K562 (cell line): Measurements from ENCODE around the gene ZDHHC18. TPM values are rescaled to one million over a fixed set of nuclear protein-coding genes. Genes with fewer than 3 reads are reported as not detected.

Source experiments
- BCOR ChIP-seq: fragments of 450-650 bp; IDR thresholded peaks from 2 replicates; pipeline ENCODE4 v1.6.1; 2016
- BRD4 ChIP-seq: fragments of 200-600 bp; sonication (generic); IDR thresholded peaks from 2 replicates; pipeline ENCODE4 v1.6.1; 2017; ENCODE audit warnings: inconsistent platforms
- DMBX1 ChIP-seq: fragments of 250-450 bp; sonication (Bioruptor Pico); IDR thresholded peaks from 2 replicates; pipeline ENCODE4 v1.8.0; 2022; ENCODE audit warnings: inconsistent platforms, mild to moderate bottlenecking, moderate library complexity, borderline replicate concordance
- FOXJ3 ChIP-seq: sonication (generic); formaldehyde crosslinking; IDR thresholded peaks from 2 replicates; pipeline ENCODE4 v1.4.0; 2020; ENCODE audit warnings: mild to moderate bottlenecking, missing genetic modification reagents
- FOXK1 ChIP-seq: sonication (generic); formaldehyde crosslinking; IDR thresholded peaks from 2 replicates; pipeline ENCODE4 v1.8.0; 2022; ENCODE audit warnings: missing genetic modification reagents, mild to moderate bottlenecking, borderline replicate concordance
- GTF2A2 ChIP-seq: IDR thresholded peaks from 2 replicates; pipeline ENCODE4 v1.6.1; 2016; ENCODE audit warnings: mild to moderate bottlenecking, missing genetic modification characterization, missing compliant biosample characterization
- HDAC1 ChIP-seq, 2 experiments: fragments of 450-650 bp; IDR thresholded peaks; 2 replicates each; pipeline ENCODE4 v1.6.1; 2016 to 2017; ENCODE audit warnings: inconsistent platforms in 1 of 2, mild to moderate bottlenecking in 1 of 2, moderate library complexity in 1 of 2
- HOXB6 ChIP-seq: fragments of 250-450 bp; sonication (Bioruptor Pico); IDR thresholded peaks from 2 replicates; pipeline ENCODE4 v1.5.1; 2022; ENCODE audit warnings: mild to moderate bottlenecking, borderline replicate concordance
- KAT7 ChIP-seq: sonication (generic); formaldehyde crosslinking; IDR thresholded peaks from 2 replicates; pipeline ENCODE4 v1.8.0; 2022; ENCODE audit warnings: missing genetic modification reagents, mild to moderate bottlenecking, borderline replicate concordance
- MAX ChIP-seq: sonication (generic); formaldehyde crosslinking; IDR thresholded peaks from 2 replicates; pipeline ENCODE4 v1.9.0; 2022; ENCODE audit warnings: mild to moderate bottlenecking, missing genetic modification reagents
- MYBL2 ChIP-seq, 2 experiments: fragments of 450-650 bp in 1 of 2; sonication (generic) in 1 of 2; formaldehyde crosslinking in 1 of 2; IDR thresholded peaks; 2 replicates each; pipeline versions ENCODE4 v1.6.1 to v1.8.1; 2017 to 2022; ENCODE audit warnings: borderline replicate concordance in 1 of 2, inconsistent platforms in 1 of 2, low read depth in 1 of 2, mild to moderate bottlenecking in 1 of 2, missing genetic modification reagents in 1 of 2, moderate library complexity in 1 of 2
- NFE2 ChIP-seq: IDR thresholded peaks from 2 replicates; pipeline ENCODE4 v1.6.1; 2014; ENCODE audit warnings: antibody characterized with exemption, low read depth
- NFRKB ChIP-seq: fragments of 450-650 bp; IDR thresholded peaks from 2 replicates; pipeline ENCODE4 v1.6.1; 2016; ENCODE audit warnings: low read depth
- PML ChIP-seq: IDR thresholded peaks from 2 replicates; pipeline ENCODE4 v1.6.1; 2012; ENCODE audit warnings: low read length, inconsistent platforms
- RERE ChIP-seq: sonication (generic); formaldehyde crosslinking; IDR thresholded peaks from 2 replicates; pipeline ENCODE4 v1.8.0; 2023; ENCODE audit warnings: missing genetic modification reagents, mild to moderate bottlenecking, borderline replicate concordance
- RFX1 ChIP-seq: fragments of 450-650 bp; IDR thresholded peaks from 2 replicates; pipeline ENCODE4 v1.6.1; 2016; ENCODE audit warnings: mild to moderate bottlenecking, moderate library complexity
- SRSF9 ChIP-seq: fragments of 200-400 bp; formaldehyde crosslinking; IDR thresholded peaks from 2 replicates; pipeline ENCODE4 v1.6.1; 2017; ENCODE audit warnings: low read depth, low read length, borderline replicate concordance
- TAF7 ChIP-seq: fragments of 450-650 bp; IDR thresholded peaks from 2 replicates; pipeline ENCODE4 v1.6.1; 2016; ENCODE audit warnings: missing genetic modification characterization, missing compliant biosample characterization
- ZBTB7A ChIP-seq: IDR thresholded peaks from 2 replicates; pipeline ENCODE4 v1.6.1; 2011; ENCODE audit warnings: low read depth, mild to moderate bottlenecking, low read length, moderate library complexity, borderline replicate concordance; ENCODE audit not compliant: control insufficient read depth
- ZNF146 ChIP-seq: IDR thresholded peaks from one replicate; pipeline ENCODE4 v1.6.1; 2018; ENCODE audit warnings: missing compliant biosample characterization; ENCODE audit not compliant: unreplicated experiment
- ZNF311 ChIP-seq: fragments of 250-450 bp; sonication (Bioruptor Pico); IDR thresholded peaks from 2 replicates; pipeline ENCODE4 v1.4.0; 2020; ENCODE audit warnings: mild to moderate bottlenecking, moderate library complexity
- polyA plus RNA-seq, 8 experiments: library from polyadenylated mRNA; depleted of rRNA in 4 of 8; stranded (reverse) in 5 of 8; unstranded in 3 of 8; fragments of >200 nt; fragmentation: Nextera tagmentation in 2 of 8; fragmentation: Illumina TruSeq in 1 of 8; extraction: Ambion mirVana in 2 of 8; extraction: Trizol in 1 of 8; gene quantifications; 2 replicates each; pipeline versions ENCODE4 v1.2.1 to v1.2.3, GENCODE V29; 2011 to 2014; ENCODE audit warnings: inconsistent platforms in 1 of 8, missing spikeins in 1 of 8
- total RNA-seq, 7 experiments: library from RNA; depleted of rRNA in 6 of 7; stranded (reverse); fragments of >200 nt in 6 of 7; fragmentation: Illumina TruSeq in 2 of 7; extraction: Trizol in 2 of 7; gene quantifications; 2 replicates each; pipeline versions ENCODE4 v1.2.1 to v1.2.3, GENCODE V29; 2011 to 2021; ENCODE audit warnings: low replicate concordance in 1 of 7

ZDHHC18 gene
- total and polyA plus RNA-seq, 9 of the 15 experiments (the other 6 are each of a cell fraction or from before 2014, with no cell fraction given): 0.42 to 35.6 (median 15.8) TPM

- TF ChIP-seq RERE (CRISPR knock-in tag): no peak
- TF ChIP-seq NFRKB: peak; percentile 97
- TF ChIP-seq ZBTB7A: no peak
- peak; percentile 17; the same call in 1 of the 2 replicates for TF ChIP-seq GTF2A2 (tag)
- TF ChIP-seq NFE2: peak; percentile 45; the same call in 1 of the 2 replicates
- TF ChIP-seq BRD4: peak; percentile 71; the same call in 1 of the 2 replicates
- no peak; the same call in 1 of the 2 replicates for TF ChIP-seq KAT7
- peak; percentile 95 for TF ChIP-seq TAF7 (tag)
- TF ChIP-seq ZNF146: no peak
- 0 out of 2 replicates have a peak, but pooled peaks have one; percentile 49 for TF ChIP-seq DMBX1 (CRISPR knock-in tag)
- TF ChIP-seq HDAC1 (IDR thresholded peaks at IDR 0.05): peak; percentile 95 to 100
- peak; percentile 55; the same call in 1 of the 2 replicates for TF ChIP-seq MAX (CRISPR knock-in tag)
- 0 out of 2 replicates have a peak, but pooled peaks have one; percentile 78 for TF ChIP-seq FOXK1
- no peak for TF ChIP-seq HOXB6 (CRISPR knock-in tag)
- TF ChIP-seq SRSF9: no peak
- no peak for TF ChIP-seq RFX1
- TF ChIP-seq ZNF311 (CRISPR knock-in tag): no peak
- peak; percentile 90 for TF ChIP-seq PML
- peak; percentile 29; the same call in 1 of the 2 replicates for TF ChIP-seq BCOR
- TF ChIP-seq MYBL2 (IDR thresholded peaks at IDR 0.05; ENCODE audit: low read depth): no peak
- no peak for TF ChIP-seq MYBL2 (CRISPR knock-in tag; IDR thresholded peaks at IDR 0.05; ENCODE audit: borderline replicate concordance)
- TF ChIP-seq FOXJ3 (CRISPR knock-in tag): no peak
Observed at GRCh38 chr1:26900001-26900814, 73.7 kb downstream of the ZDHHC18 start, which contains the start of gene GPATCH3 (continued).
